PFSK-1 (cell line): ENCODE measurements around the gene PCDHB1.

ENCODE experiments used
- FOXP2 ChIP-seq: optimal IDR thresholded peaks from 2 replicates; pipeline ENCODE3; 2011; ENCODE audit warnings: borderline replicate concordance, control low read depth, inconsistent platforms; ENCODE audit not compliant: insufficient read depth; ENCODE audit errors: extremely low read length, extremely low read depth
- POLR2AphosphoS5 ChIP-seq: IDR thresholded peaks from 2 replicates; pipeline ENCODE4 v1.6.1; 2012; ENCODE audit warnings: low read depth, mild to moderate bottlenecking, control low read depth, low read length, moderate library complexity
- SIN3A ChIP-seq: IDR thresholded peaks from 2 replicates; pipeline ENCODE4 v1.6.1; 2012; ENCODE audit warnings: mild to moderate bottlenecking, low read length, moderate library complexity, borderline replicate concordance; ENCODE audit not compliant: insufficient read depth
- TAF1 ChIP-seq: IDR thresholded peaks from 2 replicates; pipeline ENCODE4 v1.6.1; 2012; ENCODE audit warnings: low read length, control low read depth, borderline replicate concordance; ENCODE audit not compliant: insufficient read depth
- TF ChIP-seq, protein P1 (sequence below), 2 experiments: IDR thresholded peaks; 2 replicates each; pipeline versions ENCODE4 v1.6.1 to v1.8.0; 2011 to 2012; ENCODE audit warnings: low read depth in 2 of 2, low read length in 2 of 2, control low read depth in 1 of 2, inconsistent platforms in 1 of 2, mild to moderate bottlenecking in 1 of 2, moderate library complexity in 1 of 2; ENCODE audit not compliant: insufficient read depth in 1 of 2

- TF ChIP-seq SIN3A (no peak), POLR2AphosphoS5 (no peak), TAF1 (no peak), FOXP2 (no peak)
- TF ChIP-seq, protein P1, sequence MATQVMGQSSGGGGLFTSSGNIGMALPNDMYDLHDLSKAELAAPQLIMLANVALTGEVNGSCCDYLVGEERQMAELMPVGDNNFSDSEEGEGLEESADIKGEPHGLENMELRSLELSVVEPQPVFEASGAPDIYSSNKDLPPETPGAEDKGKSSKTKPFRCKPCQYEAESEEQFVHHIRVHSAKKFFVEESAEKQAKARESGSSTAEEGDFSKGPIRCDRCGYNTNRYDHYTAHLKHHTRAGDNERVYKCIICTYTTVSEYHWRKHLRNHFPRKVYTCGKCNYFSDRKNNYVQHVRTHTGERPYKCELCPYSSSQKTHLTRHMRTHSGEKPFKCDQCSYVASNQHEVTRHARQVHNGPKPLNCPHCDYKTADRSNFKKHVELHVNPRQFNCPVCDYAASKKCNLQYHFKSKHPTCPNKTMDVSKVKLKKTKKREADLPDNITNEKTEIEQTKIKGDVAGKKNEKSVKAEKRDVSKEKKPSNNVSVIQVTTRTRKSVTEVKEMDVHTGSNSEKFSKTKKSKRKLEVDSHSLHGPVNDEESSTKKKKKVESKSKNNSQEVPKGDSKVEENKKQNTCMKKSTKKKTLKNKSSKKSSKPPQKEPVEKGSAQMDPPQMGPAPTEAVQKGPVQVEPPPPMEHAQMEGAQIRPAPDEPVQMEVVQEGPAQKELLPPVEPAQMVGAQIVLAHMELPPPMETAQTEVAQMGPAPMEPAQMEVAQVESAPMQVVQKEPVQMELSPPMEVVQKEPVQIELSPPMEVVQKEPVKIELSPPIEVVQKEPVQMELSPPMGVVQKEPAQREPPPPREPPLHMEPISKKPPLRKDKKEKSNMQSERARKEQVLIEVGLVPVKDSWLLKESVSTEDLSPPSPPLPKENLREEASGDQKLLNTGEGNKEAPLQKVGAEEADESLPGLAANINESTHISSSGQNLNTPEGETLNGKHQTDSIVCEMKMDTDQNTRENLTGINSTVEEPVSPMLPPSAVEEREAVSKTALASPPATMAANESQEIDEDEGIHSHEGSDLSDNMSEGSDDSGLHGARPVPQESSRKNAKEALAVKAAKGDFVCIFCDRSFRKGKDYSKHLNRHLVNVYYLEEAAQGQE (IDR thresholded peaks at IDR 0.05; ENCODE audit: insufficient read depth in 1 of 2, low read depth in 2 of 2, low read length in 2 of 2), result no peak
These were observed 31.1 kb downstream of the PCDHB1 start for GRCh38 chr5:141082228-141082627.
